GM03348 (cell line): ENCODE measurements around the gene CSTB.
A peak's percentile ranks its signal among the peaks of the same experiment; 100 is the strongest.
"Not testable (repeated sequence)": the region's sequence is repeated elsewhere in the genome, so short reads cannot be mapped to it uniquely, and the experiment has no call there.

Source experiments
- DNase-seq: peaks from one replicate; pipeline ENCODE4 v3.0.0; 2012; ENCODE audit warnings: low spot score

Gene CSTB

GRCh38 chr21:43775795-43776430 lies at the start of gene CSTB:
CSTB (minus strand) TSS chr21:43776308; CDS start chr21:43776269, 39 bp downstream.
- DNase-seq, result peak; percentile 90

- DNase-seq, result no peak
Observed at GRCh38 chr21:43825242-43825935, 49.3 kb upstream of the CSTB start.

- peak; percentile 90 for DNase-seq
Observed at GRCh38 chr21:43824333-43825241, 48.5 kb upstream of the CSTB start.

GRCh38 chr21:43822741-43823140 lies 46.6 kb upstream of the CSTB start:
- DNase-seq, result not testable (repeated sequence)

- not testable (repeated sequence) for DNase-seq
Observed at GRCh38 chr21:43822166-43822565, 46.1 kb upstream of the CSTB start.

- no peak for DNase-seq
Observed at GRCh38 chr21:43820466-43820865, 44.4 kb upstream of the CSTB start.

- DNase-seq, result no peak
Observed at GRCh38 chr21:43819511-43820405, 43.6 kb upstream of the CSTB start.

GRCh38 chr21:43818685-43819084 lies 42.6 kb upstream of the CSTB start:
- DNase-seq, result no peak

GRCh38 chr21:43817157-43818086 lies 41.3 kb upstream of the CSTB start:
- no peak for DNase-seq

- DNase-seq, result no peak
Observed at GRCh38 chr21:43816611-43817071, 40.5 kb upstream of the CSTB start.

GRCh38 chr21:43815991-43816390 lies 39.9 kb upstream of the CSTB start:
- no peak for DNase-seq

GRCh38 chr21:43815107-43815613 lies 39.1 kb upstream of the CSTB start:
- DNase-seq, result no peak

- peak; percentile 46 for DNase-seq
Observed at GRCh38 chr21:43814215-43815106, 38.4 kb upstream of the CSTB start.

- DNase-seq, result no peak
Observed at GRCh38 chr21:43813656-43813980, 37.5 kb upstream of the CSTB start.

GRCh38 chr21:43812957-43813655 lies 37.0 kb upstream of the CSTB start:
- no peak for DNase-seq

- peak; percentile 35 for DNase-seq
Observed at GRCh38 chr21:43812139-43812821, 36.2 kb upstream of the CSTB start.

GRCh38 chr21:43811262-43812105 lies 35.4 kb upstream of the CSTB start:
- DNase-seq, result no peak
